Measurements from ENCODE around the gene LCA5. TPM values are rescaled to one million over a fixed set of nuclear protein-coding genes. Genes with fewer than 3 reads are reported as not detected.

The LCA5 gene
- total RNA-seq, 1 donor from 2014 or later = 7.2 TPM

- DNase-seq (ENCODE audit: low spot score in 2 of 2) = no peak
- no peaks in the 10 kb centered on the region for H3K4me1 ChIP-seq
- intact Hi-C loops (cut with DNase I) = no loop called here
- H3K36me3 ChIP-seq = no peaks in the 10 kb centered on the region
- H3K27me3 ChIP-seq = no peaks in the 10 kb centered on the region
- no peak overlapping the region for H3K4me3 ChIP-seq
- TF ChIP-seq CTCF (IDR thresholded peaks at IDR 0.05) = no peak
- H3K27ac ChIP-seq = no peak overlapping the region
- H3K9me3 ChIP-seq = no peaks in the 10 kb centered on the region
Observed at GRCh38 chr6:79465381-79465780, 71.8 kb downstream of the LCA5 start.

- no peak for TF ChIP-seq CTCF (IDR thresholded peaks at IDR 0.05)
- no peaks in the 10 kb centered on the region for H3K9me3 ChIP-seq
- H3K27me3 ChIP-seq = no peaks in the 10 kb centered on the region
- H3K27ac ChIP-seq = no peak overlapping the region
- H3K4me3 ChIP-seq = no peak overlapping the region
- no peak for DNase-seq (ENCODE audit: low spot score in 2 of 2)
- H3K4me1 ChIP-seq = no peaks in the 10 kb centered on the region
- intact Hi-C loops (cut with DNase I) = no loop called here
- H3K36me3 ChIP-seq = no peaks in the 10 kb centered on the region
Observed at GRCh38 chr6:79463621-79464050, 73.6 kb downstream of the LCA5 start.

- Histone ChIP-seq H3K4me3 (no peak overlapping the region), H3K4me1 (no peaks in the 10 kb centered on the region), H3K9me3 (no peaks in the 10 kb centered on the region), H3K27ac (no peak overlapping the region), H3K27me3 (no peaks in the 10 kb centered on the region), H3K36me3 (no peaks in the 10 kb centered on the region)
- intact Hi-C loops (cut with DNase I) = no loop called here
- no peak for TF ChIP-seq CTCF (IDR thresholded peaks at IDR 0.05)
- DNase-seq (ENCODE audit: low spot score in 2 of 2) = no peak
Observed at GRCh38 chr6:79461205-79461604, 76.0 kb downstream of the LCA5 start.

GRCh38 chr6:79455446-79455845 lies 81.8 kb downstream of the LCA5 start:
- DNase-seq (ENCODE audit: low spot score in 2 of 2) = no peak
- no peak for TF ChIP-seq CTCF (IDR thresholded peaks at IDR 0.05)
- no peak overlapping the region for H3K27ac ChIP-seq

GRCh38 chr6:79453558-79454042 lies 83.6 kb downstream of the LCA5 start:
- no peak for TF ChIP-seq CTCF (IDR thresholded peaks at IDR 0.05)
- Histone ChIP-seq H3K27me3 (no peaks in the 10 kb centered on the region), H3K4me1 (no peaks in the 10 kb centered on the region), H3K36me3 (no peaks in the 10 kb centered on the region), H3K9me3 (no peaks in the 10 kb centered on the region), H3K27ac (no peak overlapping the region), H3K4me3 (no peak overlapping the region)
- intact Hi-C loops (cut with DNase I) = no loop called here
- no peak for DNase-seq (ENCODE audit: low spot score in 2 of 2)

More at GRCh38 chr6:79455446-79455845, 81.8 kb downstream of the LCA5 start:
- Histone ChIP-seq H3K36me3 (no peaks in the 10 kb centered on the region), H3K4me1 (no peaks in the 10 kb centered on the region), H3K4me3 (no peak overlapping the region), H3K9me3 (no peaks in the 10 kb centered on the region), H3K27me3 (no peaks in the 10 kb centered on the region)
- intact Hi-C loops (cut with DNase I) = no loop called here

- Histone ChIP-seq H3K27me3 (no peaks in the 10 kb centered on the region), H3K9me3 (no peaks in the 10 kb centered on the region), H3K4me3 (no peak overlapping the region), H3K36me3 (no peaks in the 10 kb centered on the region), H3K4me1 (no peaks in the 10 kb centered on the region), H3K27ac (no peak overlapping the region)
- TF ChIP-seq CTCF (IDR thresholded peaks at IDR 0.05) = no peak
- intact Hi-C loops (cut with DNase I) = no loop called here
- no peak for DNase-seq (ENCODE audit: low spot score in 2 of 2)
Observed at GRCh38 chr6:79450984-79451383, 86.2 kb downstream of the LCA5 start.
